NCI-H2227 (cell line): Measurements from ENCODE around the gene BMERB1.
"Not testable (repeated sequence)": the region's sequence is repeated elsewhere in the genome, so short reads cannot be mapped to it uniquely, and the experiment has no call there.

Source experiments
- DNase-seq: peaks from one replicate; lab custom pipeline; 2025; ENCODE audit not compliant: unreplicated experiment; lab: John Stamatoyannopoulos, UW

BMERB1 gene

DNA sequence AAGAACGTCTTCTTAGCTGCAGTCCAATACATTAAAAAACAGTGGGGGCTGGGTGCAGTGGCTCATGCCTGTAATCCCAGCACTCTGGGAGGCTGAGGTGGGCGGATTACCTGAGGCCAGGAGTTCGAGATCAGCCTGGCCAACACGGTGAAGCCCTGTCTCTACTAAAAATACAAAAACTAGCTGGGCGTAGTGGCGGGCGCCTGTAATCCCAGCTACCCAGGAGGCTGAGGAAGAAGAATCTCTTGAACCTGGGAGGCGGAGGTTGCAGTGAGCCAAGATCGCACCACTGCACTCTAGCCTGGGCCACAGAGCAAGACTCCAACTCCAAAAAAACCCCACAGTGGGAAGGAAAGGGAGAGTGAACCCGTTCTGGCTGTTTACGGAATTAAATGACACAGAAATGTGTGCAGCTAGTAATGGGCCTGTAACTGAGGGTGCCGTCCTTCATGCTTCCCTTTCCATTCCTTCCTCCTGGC lies 172.9 kb downstream of the BMERB1 start:
- not testable (repeated sequence) for DNase-seq

DNA sequence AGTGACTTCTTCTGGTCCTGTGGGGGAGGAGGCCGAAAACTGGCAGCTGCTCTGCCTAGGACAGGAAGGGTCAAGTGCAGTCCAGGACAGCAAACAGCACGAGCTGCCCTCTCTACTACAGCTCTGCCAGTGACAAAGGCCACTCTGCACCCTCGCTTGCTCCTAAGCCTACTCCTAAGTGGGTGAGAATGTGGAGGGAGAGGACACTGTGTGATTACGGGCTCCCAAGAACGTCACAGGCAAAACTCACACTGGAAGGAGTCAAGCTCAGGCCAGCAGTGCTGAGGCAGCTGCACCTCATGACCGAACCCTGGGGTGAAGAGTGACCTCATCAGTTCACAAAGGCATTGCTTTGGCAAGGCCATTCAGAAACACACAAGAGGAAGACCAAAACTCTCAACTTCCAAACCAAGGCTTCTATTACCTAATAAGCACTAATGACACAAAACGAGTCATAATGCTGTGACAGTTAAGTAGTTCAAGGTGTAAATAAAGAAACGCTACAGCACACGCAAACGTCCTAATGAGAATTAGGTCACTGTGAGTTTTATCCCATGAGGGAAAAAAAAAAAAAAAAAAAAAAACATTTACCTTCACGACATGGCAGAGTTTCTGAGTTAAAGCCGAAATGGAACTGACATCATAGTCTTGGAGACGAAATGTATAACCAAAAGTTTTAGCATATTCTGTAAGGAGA lies 173.5 kb downstream of the BMERB1 start:
- peak; percentile 16 for DNase-seq

GRCh38 chr16:15608398-15609285 lies 174.3 kb downstream of the BMERB1 start:
- no peak for DNase-seq

GRCh38 chr16:15609286-15609649 lies 174.9 kb downstream of the BMERB1 start:
- DNase-seq = no peak

DNA sequence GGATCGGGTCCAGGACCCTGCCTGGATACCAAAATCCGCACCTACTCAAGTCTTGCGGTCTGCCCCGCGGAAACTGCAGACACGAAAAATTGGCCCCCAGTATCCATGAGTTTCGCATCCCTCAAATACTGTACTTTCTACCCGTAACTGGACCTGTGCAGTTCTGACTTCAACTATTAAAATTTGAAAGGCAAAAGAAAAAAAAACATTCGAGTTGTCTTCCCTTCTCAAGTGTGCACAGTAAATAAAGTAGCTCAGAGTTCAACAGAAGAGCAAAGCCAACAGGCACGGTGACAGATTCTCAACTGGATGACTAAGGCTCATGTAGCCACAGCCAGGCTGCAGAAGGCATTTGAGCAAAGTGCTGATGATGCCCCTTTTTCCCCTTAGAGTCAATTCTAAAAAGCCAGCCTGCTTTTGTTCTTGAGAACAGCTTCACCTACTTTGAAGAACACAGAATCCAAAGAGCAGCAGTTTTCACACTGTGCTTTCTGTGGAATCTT lies 176.0 kb downstream of the BMERB1 start:
- DNase-seq = no peak

DNA sequence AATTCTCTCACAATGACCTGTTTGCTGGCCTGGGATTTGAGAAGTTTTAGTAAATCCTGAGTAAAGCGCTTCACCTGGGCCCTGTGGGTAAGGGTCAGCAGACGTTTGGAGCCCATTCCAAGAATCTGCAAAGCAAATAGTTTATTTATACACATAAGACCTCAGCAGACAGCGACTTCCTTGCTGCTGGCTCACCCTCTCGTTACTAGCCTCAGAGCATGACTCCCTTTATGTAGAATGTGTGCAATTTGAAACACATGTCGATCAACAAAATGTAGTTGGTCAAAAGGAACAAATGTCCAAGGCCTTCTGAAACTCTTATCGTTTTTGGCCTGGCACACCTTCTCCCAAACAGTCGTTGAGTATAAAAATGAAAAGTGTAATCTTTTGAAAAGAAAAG lies 177.2 kb downstream of the BMERB1 start:
- DNase-seq = no peak

GRCh38 chr16:15613676-15614075 lies 179.3 kb downstream of the BMERB1 start:
- no peak for DNase-seq

GRCh38 chr16:15616012-15616411 lies 181.6 kb downstream of the BMERB1 start:
- no peak for DNase-seq

DNA sequence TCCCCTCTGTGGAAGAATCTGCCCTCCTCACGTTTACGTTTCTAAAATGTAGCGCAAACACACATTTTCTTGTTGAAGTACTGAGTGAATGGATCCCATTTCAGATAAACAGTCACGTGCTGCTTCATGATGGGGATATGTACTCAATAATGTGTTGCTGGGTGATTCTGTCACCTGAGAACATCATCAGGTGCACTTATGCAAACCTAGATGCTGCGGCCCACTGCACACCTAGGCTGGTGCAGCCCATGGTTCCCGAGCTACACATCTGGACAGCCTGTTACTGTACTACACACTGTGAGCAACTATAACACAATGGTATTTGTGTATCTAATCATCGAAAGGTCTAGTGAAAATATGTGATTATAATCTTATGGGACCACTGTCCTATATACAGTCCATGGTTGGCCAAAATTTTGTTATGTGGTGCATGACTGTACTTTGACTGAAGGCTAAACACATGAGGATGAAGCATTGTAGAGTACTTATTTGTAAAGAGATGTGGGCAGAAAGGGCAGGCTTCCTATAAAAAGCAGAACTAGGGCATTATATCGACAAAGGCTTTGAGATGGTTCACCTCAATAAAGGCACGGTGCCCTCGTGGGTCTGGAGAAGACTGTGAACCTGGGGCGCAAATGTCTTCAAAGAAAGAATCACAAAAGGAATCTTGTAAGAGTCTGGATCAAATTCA lies 182.2 kb downstream of the BMERB1 start:
- DNase-seq = no peak

GRCh38 chr16:15617901-15618300 lies 183.5 kb downstream of the BMERB1 start:
- no peak for DNase-seq

GRCh38 chr16:15618392-15618791 lies 184.0 kb downstream of the BMERB1 start:
- DNase-seq = no peak

GRCh38 chr16:15620611-15621195 lies 186.3 kb downstream of the BMERB1 start:
- DNase-seq = no peak

DNA sequence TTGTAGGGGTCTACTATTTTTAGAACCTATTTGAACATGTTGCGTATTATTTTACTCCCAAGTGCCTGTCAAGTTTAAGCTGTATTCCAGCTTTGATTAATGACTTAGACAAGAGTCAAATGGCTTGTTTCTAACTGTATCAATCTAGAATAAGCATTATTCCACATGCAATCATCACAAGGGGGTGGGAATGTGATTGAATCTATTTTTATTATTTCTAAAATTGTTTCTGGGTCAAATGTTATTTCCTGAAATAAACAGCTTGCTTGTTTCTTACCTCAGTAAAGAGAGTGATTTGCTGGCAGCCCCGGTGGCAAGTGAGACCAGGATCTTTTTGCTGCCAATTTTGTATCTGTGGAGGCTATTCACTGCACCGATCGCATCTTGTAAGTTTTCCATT lies 187.1 kb downstream of the BMERB1 start:
- DNase-seq = no peak

DNA sequence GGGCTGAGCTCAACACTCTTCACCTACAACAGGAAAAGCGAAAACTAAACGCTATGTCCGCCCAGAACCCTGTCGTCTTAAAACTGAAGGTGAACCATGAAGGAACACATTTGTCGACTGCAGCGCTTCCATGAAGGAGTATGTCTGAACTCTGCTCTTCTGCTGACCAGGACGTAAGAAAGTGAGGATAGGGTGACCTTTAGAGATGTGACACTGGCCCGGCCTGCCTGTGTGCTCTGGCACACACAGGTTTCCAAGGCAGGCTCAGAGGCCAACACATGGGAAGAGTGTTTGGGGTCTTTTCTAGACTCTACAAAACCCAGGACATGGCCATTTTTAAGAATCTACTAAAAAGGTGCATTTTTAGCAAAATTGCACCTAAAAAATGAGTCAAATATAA lies 187.5 kb downstream of the BMERB1 start:
- no peak for DNase-seq

DNA sequence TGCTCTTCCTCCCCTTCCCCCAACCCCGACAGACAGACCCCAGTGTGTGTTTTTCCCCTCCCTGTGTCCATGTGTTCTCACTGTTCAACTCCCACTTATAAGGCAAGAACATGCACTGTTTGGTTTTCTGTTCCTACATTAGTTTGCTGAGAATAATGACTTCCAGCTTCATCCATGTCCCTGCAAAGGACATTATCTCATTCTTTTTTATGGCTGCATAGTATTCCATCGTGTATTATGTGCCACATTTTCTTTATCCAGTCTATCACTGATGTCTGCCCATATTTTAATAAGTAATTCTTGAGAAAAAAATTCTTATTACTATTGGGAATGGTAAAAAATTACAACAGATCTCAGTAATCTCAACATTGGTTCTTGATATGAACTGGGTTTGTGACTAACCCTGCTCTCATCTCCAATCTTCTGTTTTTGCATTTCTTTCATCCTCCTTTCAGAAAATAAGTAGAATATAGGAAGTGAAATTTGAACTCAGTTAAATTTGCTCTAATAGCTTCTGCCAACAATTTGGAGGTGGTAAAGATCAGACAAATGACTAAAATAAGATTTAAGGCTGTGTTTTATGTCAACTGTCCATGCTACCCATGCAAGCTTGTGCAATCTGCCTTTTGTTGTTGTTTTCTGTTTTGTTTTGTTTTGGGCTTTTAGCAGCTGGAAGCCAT lies 197.5 kb downstream of the BMERB1 start:
- DNase-seq = no peak

- DNase-seq = no peak
Measured at GRCh38 chr16:15635926-15636325, 201.5 kb downstream of the BMERB1 start.

- DNase-seq = no peak
Measured at GRCh38 chr16:15636392-15636873, 202.0 kb downstream of the BMERB1 start.
